ENCODE results near the gene PSPC1. TPM values are rescaled to one million over a fixed set of nuclear protein-coding genes. Genes with fewer than 3 reads are reported as not detected.

Gene PSPC1
- total RNA-seq, 2 experiments from 2014 or later = 81.6 to 101 TPM

DNA sequence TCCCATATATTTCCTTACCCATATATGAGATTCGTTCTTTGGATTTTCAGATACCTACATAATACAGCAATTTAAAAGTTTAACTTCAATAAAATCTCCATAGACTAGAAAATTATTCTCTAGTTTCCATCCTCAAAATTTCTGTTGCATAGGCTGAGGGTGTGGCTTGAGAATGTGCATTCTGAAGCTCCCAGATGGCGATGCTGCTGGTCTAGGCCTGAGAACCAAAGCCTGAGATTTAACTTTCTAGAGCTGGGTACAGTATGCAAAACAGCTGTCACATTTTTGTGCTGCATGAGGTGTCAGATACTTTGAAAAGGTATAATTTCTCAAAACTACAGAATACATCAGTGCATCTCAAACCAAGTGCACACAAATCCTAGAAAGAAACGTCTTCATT is 106.6 kb downstream of the PSPC1 start:
- H3K9me3 Mint-ChIP-seq (ENCODE audit: low read depth) = no peaks in the 10 kb centered on the region
- peak overlapping the region; percentile 2 for H3K27ac Mint-ChIP-seq
- peaks cover 7% of the 10 kb centered on the region for H3K4me1 Mint-ChIP-seq
- DNase-seq = no peak
- no peak overlapping the region for H3K4me3 Mint-ChIP-seq
- CTCF ChIA-PET = interaction anchor here (1.3 kb wide), 1 partner anchor 12 kb away, joined by 4 read pairs; no protein-coding TSS in a partner anchor
- H3K27me3 Mint-ChIP-seq = no peaks in the 10 kb centered on the region
- no peak for ATAC-seq
- H3K36me3 Mint-ChIP-seq = peaks cover 47% of the 10 kb centered on the region

GRCh38 chr13:19674898-19675297 is 107.8 kb downstream of the PSPC1 start:
- CTCF ChIA-PET = no interaction called here
- Mint-ChIP-seq H3K36me3 (peaks cover 55% of the 10 kb centered on the region), H3K27ac (no peak overlapping the region), H3K4me3 (no peak overlapping the region), H3K4me1 (peaks cover 7% of the 10 kb centered on the region), H3K9me3 (ENCODE audit: low read depth) (no peaks in the 10 kb centered on the region), H3K27me3 (no peaks in the 10 kb centered on the region)
- no peak for DNase-seq
- no peak for ATAC-seq

- no peak for DNase-seq
- H3K27me3 Mint-ChIP-seq = no peaks in the 10 kb centered on the region
Observed at GRCh38 chr13:19673473-19674430, 109.0 kb downstream of the PSPC1 start.

DNA sequence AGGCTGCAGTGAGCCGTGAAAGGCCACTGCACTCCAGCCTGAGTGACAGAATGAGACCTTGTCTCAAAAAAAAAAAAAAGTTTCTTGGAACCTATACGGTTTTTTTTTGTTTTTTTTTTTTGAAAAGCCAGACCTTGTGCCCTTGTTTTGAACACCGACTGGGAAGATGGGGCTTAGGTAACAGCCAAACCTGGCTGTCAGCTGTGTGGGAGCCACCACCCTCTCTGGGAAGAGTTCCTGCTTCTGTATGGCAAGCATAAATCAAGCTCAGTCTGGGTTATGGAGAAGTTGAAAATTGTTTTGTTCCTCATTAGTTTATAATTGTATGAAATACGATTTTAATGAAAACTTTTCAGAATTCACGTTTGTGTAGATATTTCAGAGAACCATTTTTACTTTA is 109.8 kb downstream of the PSPC1 start:
- H3K4me3 Mint-ChIP-seq = no peak overlapping the region
- H3K27ac Mint-ChIP-seq = no peak overlapping the region
- no peak for DNase-seq
- H3K9me3 Mint-ChIP-seq (ENCODE audit: low read depth) = no peaks in the 10 kb centered on the region
- peaks cover 62% of the 10 kb centered on the region for H3K36me3 Mint-ChIP-seq
- no peak for ATAC-seq
- CTCF ChIA-PET = no interaction called here
- H3K27me3 Mint-ChIP-seq = no peaks in the 10 kb centered on the region
- peaks cover 6% of the 10 kb centered on the region for H3K4me1 Mint-ChIP-seq

More at GRCh38 chr13:19673473-19674430, 109.0 kb downstream of the PSPC1 start:
- no peak for ATAC-seq
- CTCF ChIA-PET = no interaction called here
- Mint-ChIP-seq H3K4me1 (peaks cover 7% of the 10 kb centered on the region), H3K9me3 (ENCODE audit: low read depth) (no peaks in the 10 kb centered on the region), H3K27ac (no peak overlapping the region), H3K36me3 (peaks cover 58% of the 10 kb centered on the region), H3K4me3 (no peak overlapping the region)

GRCh38 chr13:19670147-19670546 is 112.6 kb downstream of the PSPC1 start:
- Mint-ChIP-seq H3K4me1 (no peaks in the 10 kb centered on the region), H3K4me3 (no peak overlapping the region), H3K36me3 (peaks cover 62% of the 10 kb centered on the region), H3K27me3 (no peaks in the 10 kb centered on the region), H3K27ac (no peak overlapping the region), H3K9me3 (ENCODE audit: low read depth) (no peaks in the 10 kb centered on the region)
- CTCF ChIA-PET = no interaction called here
- DNase-seq (no peak), ATAC-seq (no peak)

- no peak for ATAC-seq
- Mint-ChIP-seq H3K4me3 (no peak overlapping the region), H3K4me1 (peaks cover 3% of the 10 kb centered on the region), H3K27me3 (no peaks in the 10 kb centered on the region), H3K27ac (no peak overlapping the region), H3K36me3 (peaks cover 63% of the 10 kb centered on the region), H3K9me3 (ENCODE audit: low read depth) (no peaks in the 10 kb centered on the region)
- no peak for DNase-seq
- CTCF ChIA-PET = no interaction called here
Observed at GRCh38 chr13:19668778-19669177, 114.0 kb downstream of the PSPC1 start.

- peaks cover 60% of the 10 kb centered on the region for H3K36me3 Mint-ChIP-seq
- DNase-seq = no peak
- no peaks in the 10 kb centered on the region for H3K9me3 Mint-ChIP-seq (ENCODE audit: low read depth)
- H3K27ac Mint-ChIP-seq = peak overlapping the region; percentile 45
- H3K4me3 Mint-ChIP-seq = no peak overlapping the region
- no peaks in the 10 kb centered on the region for H3K27me3 Mint-ChIP-seq
- ATAC-seq = no peak
- CTCF ChIA-PET = no interaction called here
- H3K4me1 Mint-ChIP-seq = peaks cover 3% of the 10 kb centered on the region
Observed at GRCh38 chr13:19665427-19665859, 117.3 kb downstream of the PSPC1 start.

- CTCF ChIA-PET = interaction anchor here (0.6 kb wide), 1 partner anchor 216 kb away, joined by 3 read pairs; no protein-coding TSS in a partner anchor
- Mint-ChIP-seq H3K4me1 (peaks cover 3% of the 10 kb centered on the region), H3K9me3 (ENCODE audit: low read depth) (no peaks in the 10 kb centered on the region), H3K27me3 (no peaks in the 10 kb centered on the region), H3K4me3 (no peak overlapping the region), H3K27ac (peak overlapping the region; percentile 20), H3K36me3 (peaks cover 59% of the 10 kb centered on the region)
- DNase-seq (no peak), ATAC-seq (no peak)
Observed at GRCh38 chr13:19664481-19665230, 118.1 kb downstream of the PSPC1 start.

DNA sequence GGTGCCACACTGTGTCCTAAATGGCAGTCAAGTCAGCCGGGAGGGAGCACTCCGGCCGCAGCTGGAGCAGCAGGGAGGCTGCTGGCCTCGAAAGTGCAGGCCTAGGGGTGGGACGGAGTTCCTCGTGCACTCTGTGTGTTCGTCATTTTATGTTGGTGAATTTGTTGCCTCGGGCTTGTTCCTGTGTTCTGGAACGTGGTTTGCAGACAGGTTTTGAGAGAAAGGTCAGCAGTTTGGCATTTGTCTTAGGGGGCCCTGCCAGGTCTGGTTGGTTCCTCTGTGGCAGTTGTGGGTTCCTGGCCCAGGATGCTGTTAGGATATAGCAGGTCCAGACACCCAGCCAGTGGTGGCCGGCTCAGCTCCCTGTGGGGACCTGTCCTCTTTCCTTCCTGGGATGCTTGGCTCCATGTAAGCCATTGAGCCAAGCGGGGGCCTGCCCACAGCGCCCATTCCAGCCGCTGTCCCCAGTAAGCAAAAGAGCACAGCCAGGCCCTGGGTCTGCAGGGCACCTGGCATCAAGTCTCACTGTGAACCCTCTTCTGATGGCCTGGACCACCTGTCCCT is 119.2 kb downstream of the PSPC1 start:
- no peak overlapping the region for H3K27ac Mint-ChIP-seq
- peaks cover 3% of the 10 kb centered on the region for H3K4me1 Mint-ChIP-seq
- peaks cover 59% of the 10 kb centered on the region for H3K36me3 Mint-ChIP-seq
- ATAC-seq (no peak), DNase-seq (no peak)
- H3K4me3 Mint-ChIP-seq = no peak overlapping the region
- H3K27me3 Mint-ChIP-seq = no peaks in the 10 kb centered on the region
- CTCF ChIA-PET = no interaction called here
- no peaks in the 10 kb centered on the region for H3K9me3 Mint-ChIP-seq (ENCODE audit: low read depth)

- H3K36me3 Mint-ChIP-seq = peaks cover 52% of the 10 kb centered on the region
Observed at GRCh38 chr13:19661561-19661960, 121.2 kb downstream of the PSPC1 start.

GRCh38 chr13:19661126-19661525 is 121.6 kb downstream of the PSPC1 start:
- no peak for DNase-seq
- ATAC-seq = no peak
- Mint-ChIP-seq H3K4me1 (peaks cover 3% of the 10 kb centered on the region), H3K36me3 (peaks cover 49% of the 10 kb centered on the region), H3K27me3 (no peaks in the 10 kb centered on the region), H3K27ac (no peak overlapping the region), H3K9me3 (ENCODE audit: low read depth) (no peaks in the 10 kb centered on the region), H3K4me3 (no peak overlapping the region)
- CTCF ChIA-PET = interaction anchor here (1.2 kb wide), 1 partner anchor 115 kb away, joined by 3 read pairs; no protein-coding TSS in a partner anchor

More at GRCh38 chr13:19661561-19661960, 121.2 kb downstream of the PSPC1 start:
- Mint-ChIP-seq H3K27me3 (no peaks in the 10 kb centered on the region), H3K4me3 (no peak overlapping the region), H3K9me3 (ENCODE audit: low read depth) (no peaks in the 10 kb centered on the region), H3K27ac (no peak overlapping the region), H3K4me1 (peaks cover 3% of the 10 kb centered on the region)
- ATAC-seq = no peak
- CTCF ChIA-PET = no interaction called here
- DNase-seq = no peak

- DNase-seq = no peak
- CTCF ChIA-PET = no interaction called here
- ATAC-seq = no peak
- H3K27me3 Mint-ChIP-seq = no peaks in the 10 kb centered on the region
- H3K9me3 Mint-ChIP-seq (ENCODE audit: low read depth) = no peaks in the 10 kb centered on the region
- peaks cover 41% of the 10 kb centered on the region for H3K36me3 Mint-ChIP-seq
- H3K27ac Mint-ChIP-seq = no peak overlapping the region
- H3K4me1 Mint-ChIP-seq = no peaks in the 10 kb centered on the region
- H3K4me3 Mint-ChIP-seq = no peak overlapping the region
Observed at GRCh38 chr13:19658831-19659230, 123.9 kb downstream of the PSPC1 start.

GRCh38 chr13:19657872-19658591 is 124.7 kb downstream of the PSPC1 start:
- H3K27ac Mint-ChIP-seq = no peak overlapping the region
- H3K36me3 Mint-ChIP-seq = peaks cover 35% of the 10 kb centered on the region
- ATAC-seq (no peak), DNase-seq (no peak)
- no peaks in the 10 kb centered on the region for H3K9me3 Mint-ChIP-seq (ENCODE audit: low read depth)
- no peak overlapping the region for H3K4me3 Mint-ChIP-seq
- CTCF ChIA-PET = no interaction called here
- H3K27me3 Mint-ChIP-seq = no peaks in the 10 kb centered on the region
- H3K4me1 Mint-ChIP-seq = no peaks in the 10 kb centered on the region
